LHCN-M2 (cell line): ENCODE data around the gene PRR11. TPM values are rescaled to one million over a fixed set of nuclear protein-coding genes. Genes with fewer than 3 reads are reported as not detected.
A peak's percentile ranks its signal among the peaks of the same experiment; 100 is the strongest.
"Not testable (repeated sequence)": the region's sequence is repeated elsewhere in the genome, so short reads cannot be mapped to it uniquely, and the experiment has no call there.

Experiments used
- DNase-seq: peaks from one replicate; pipeline ENCODE4 v3.0.0-alpha.2; 2012; ENCODE audit warnings: low read depth
- total RNA-seq: library from RNA; depleted of rRNA; stranded (reverse); fragments of >200 nt; gene quantifications from 2 replicates; pipeline ENCODE4 v1.2.3, GENCODE V29; 2014; rRNA removed

Gene PRR11
- total RNA-seq, 1 experiment from 2014 or later = 35.2 TPM

GRCh38 chr17:59219992-59220327 lies 64.4 kb downstream of the PRR11 start:
- no peak for DNase-seq

- DNase-seq = peak; percentile 82
These were observed 65.0 kb downstream of the PRR11 start, which contains the start of gene GDPD1 for GRCh38 chr17:59220328-59221158. Gene GDPD1, plus strand, starts transcription at chr17:59220511. Its CDS starts 99 bp downstream, at chr17:59220610.

GRCh38 chr17:59221159-59221847 lies 65.8 kb downstream of the PRR11 start:
- DNase-seq = no peak

GRCh38 chr17:59223813-59224212 lies 68.3 kb downstream of the PRR11 start:
- no peak for DNase-seq

- DNase-seq = not testable (repeated sequence)
These were observed 73.0 kb downstream of the PRR11 start for GRCh38 chr17:59228588-59228987.

GRCh38 chr17:59230764-59231163 lies 75.2 kb downstream of the PRR11 start:
- DNase-seq = no peak

GRCh38 chr17:59234631-59235030 lies 79.1 kb downstream of the PRR11 start:
- DNase-seq = no peak

- no peak for DNase-seq
These were observed 83.4 kb downstream of the PRR11 start for GRCh38 chr17:59238906-59239305.

- DNase-seq = no peak
These were observed 88.5 kb downstream of the PRR11 start for GRCh38 chr17:59244081-59244480.

Other genes starting within 250 kb of the PRR11 start
- 33.5 and 40.4 TPM in 2 replicates for gene TRIM37, start 48.9 kb upstream of the PRR11 start, total RNA-seq
- gene SKA2, start 560 bp upstream of the PRR11 start, total RNA-seq = 102 and 109 TPM in 2 replicates
- 16.1 and 20.8 TPM in 2 replicates for gene SMG8, start 54.3 kb downstream of the PRR11 start, total RNA-seq
- gene GDPD1, start 64.8 kb downstream of the PRR11 start, total RNA-seq = 0.19 TPM in 1 of 2 replicates, not detected in the other
- 1.1 and 3.5 TPM in 2 replicates for gene YPEL2, start 175.9 kb downstream of the PRR11 start, total RNA-seq